Fibroblast of lung (primary cell): ENCODE measurements around the gene TSPAN18. TPM values are rescaled to one million over a fixed set of nuclear protein-coding genes. Genes with fewer than 3 reads are reported as not detected.

Source experiments
- DNase-seq, 2 donors: peaks; one replicate each; pipeline versions ENCODE4 v3.0.0 to v3.0.0-alpha.2; 2010; ENCODE audit warnings: low read depth in 2 of 2
- H2AFZ ChIP-seq: 2 replicates; pipeline ENCODE4 v1.5.1; 2012; ENCODE audit warnings: low read length, control low read depth, inconsistent platforms
- H3K27ac ChIP-seq: 2 replicates; pipeline ENCODE4 v1.5.1; 2011; ENCODE audit warnings: low read length, control low read depth; ENCODE audit not compliant: insufficient read depth
- H3K27me3 ChIP-seq: 2 replicates; pipeline ENCODE4 v1.5.1; 2011; ENCODE audit warnings: mild to moderate bottlenecking, low read length; ENCODE audit not compliant: control insufficient read depth, insufficient read depth
- H3K36me3 ChIP-seq: 2 replicates; pipeline ENCODE4 v1.5.1; 2011; ENCODE audit warnings: low read length; ENCODE audit not compliant: control insufficient read depth, insufficient read depth
- H3K4me1 ChIP-seq: 2 replicates; pipeline ENCODE4 v1.5.1; 2011; ENCODE audit warnings: low read length; ENCODE audit not compliant: control insufficient read depth, insufficient read depth; ENCODE audit errors: extremely low read depth
- H3K4me2 ChIP-seq: 2 replicates; pipeline ENCODE4 v1.5.1; 2011; ENCODE audit warnings: low read length, control low read depth; ENCODE audit not compliant: insufficient read depth; ENCODE audit errors: extremely low read depth
- H3K4me3 ChIP-seq, 4 experiments: fragments of 200-600 bp in 1 of 4; sonication (generic) in 1 of 4; replicated peaks in 1 of 4; 2 replicates each; pipeline ENCODE4 v1.5.1; 2011 to 2016; ENCODE audit warnings: low read length in 4 of 4, low read depth in 3 of 4, mild to moderate bottlenecking in 3 of 4, control low read depth in 2 of 4, inconsistent platforms in 1 of 4, mixed read lengths in 1 of 4; ENCODE audit not compliant: insufficient read depth in 1 of 4; ENCODE audit errors: control extremely low read depth in 1 of 4
- H3K79me2 ChIP-seq: 2 replicates; pipeline ENCODE4 v1.5.1; 2012; ENCODE audit warnings: mild to moderate bottlenecking, low read length, inconsistent platforms; ENCODE audit not compliant: control insufficient read depth, insufficient read depth
- H3K9ac ChIP-seq: 2 replicates; pipeline ENCODE4 v1.5.1; 2011; ENCODE audit warnings: mild to moderate bottlenecking, low read length, control low read depth; ENCODE audit not compliant: insufficient read depth
- H3K9me3 ChIP-seq: 2 replicates; pipeline ENCODE4 v1.5.1; 2012; ENCODE audit warnings: low read depth, low read length; ENCODE audit not compliant: control insufficient read depth, insufficient read depth
- H4K20me1 ChIP-seq: 2 replicates; pipeline ENCODE4 v1.5.1; 2011; ENCODE audit warnings: low read length; ENCODE audit not compliant: control insufficient read depth, insufficient read depth; ENCODE audit errors: extremely low read depth
- CTCF ChIP-seq, 2 donors: IDR thresholded peaks in 1 of 2; conservative IDR thresholded peaks in 1 of 2; 1 replicate in 1 of 2; 2 replicates in 1 of 2; pipeline ENCODE4 v1.5.1; 2011 to 2012; ENCODE audit warnings: low read length in 2 of 2, control low read depth in 1 of 2, inconsistent platforms in 1 of 2, low read depth in 1 of 2, mild to moderate bottlenecking in 1 of 2
- EZH2 ChIP-seq: IDR thresholded peaks from 2 replicates; pipeline ENCODE4 v1.5.1; 2012; ENCODE audit warnings: low read length, control low read depth, mild to moderate bottlenecking; ENCODE audit errors: missing control alignments
- polyA plus RNA-seq, 2 donors: library from polyadenylated mRNA; depleted of rRNA in 1 of 2; stranded (reverse) in 1 of 2; unstranded in 1 of 2; fragments of >200 nt; gene quantifications; 2 replicates each; pipeline ENCODE4 v1.2.1, GENCODE V29; 2011 to 2012; ENCODE audit warnings: missing spikeins in 1 of 2
- total RNA-seq: library from RNA; depleted of rRNA; stranded (reverse); fragments of >200 nt; gene quantifications from 2 replicates; pipeline ENCODE4 v1.2.1, GENCODE V29; 2014

The TSPAN18 gene
- total and polyA plus RNA-seq, 2 donors (not counting 1 experiment from before 2014, with no cell fraction given), result 0.15 TPM; not detected in 1

GRCh38 chr11:44773351-44773965 is 46.7 kb downstream of the TSPAN18 start:
- peak in 1 of 2 donors; percentile 41 for DNase-seq
- Histone ChIP-seq H2AFZ (no peak overlapping the region), H3K4me3 (no peak overlapping the region), H3K79me2 (no peaks in the 10 kb centered on the region), H3K4me1 (no peaks in the 10 kb centered on the region), H3K9ac (no peak overlapping the region), H3K9me3 (no peaks in the 10 kb centered on the region), H3K27ac (no peak overlapping the region), H4K20me1 (no peaks in the 10 kb centered on the region), H3K27me3 (peaks cover 14% of the 10 kb centered on the region), H3K4me2 (no peak overlapping the region), H3K36me3 (no peaks in the 10 kb centered on the region)
- TF ChIP-seq EZH2, result no peak
- TF ChIP-seq CTCF (conservative IDR thresholded peaks at IDR 0.05 in 1 of 2, IDR thresholded peaks at IDR 0.05 in 1 of 2; ENCODE audit: low read depth in 1 of 2, low read length in 2 of 2), result no peak

GRCh38 chr11:44774108-44774507 is 47.3 kb downstream of the TSPAN18 start:
- Histone ChIP-seq H3K36me3 (no peaks in the 10 kb centered on the region), H3K4me2 (no peak overlapping the region), H3K4me3 (no peak overlapping the region), H3K79me2 (no peaks in the 10 kb centered on the region), H3K9ac (no peak overlapping the region), H3K27ac (no peak overlapping the region), H3K9me3 (no peaks in the 10 kb centered on the region), H3K27me3 (peaks cover 14% of the 10 kb centered on the region), H2AFZ (no peak overlapping the region), H4K20me1 (no peaks in the 10 kb centered on the region), H3K4me1 (no peaks in the 10 kb centered on the region)
- DNase-seq, result no peak
- TF ChIP-seq EZH2 (no peak), CTCF (conservative IDR thresholded peaks at IDR 0.05 in 1 of 2, IDR thresholded peaks at IDR 0.05 in 1 of 2; ENCODE audit: low read depth in 1 of 2, low read length in 2 of 2) (no peak)

- no peak for TF ChIP-seq EZH2
- TF ChIP-seq CTCF (conservative IDR thresholded peaks at IDR 0.05 in 1 of 2, IDR thresholded peaks at IDR 0.05 in 1 of 2; ENCODE audit: low read depth in 1 of 2, low read length in 2 of 2), result no peak
- no peak for DNase-seq
- no peaks in the 10 kb centered on the region for H4K20me1 ChIP-seq
These were observed 48.0 kb downstream of the TSPAN18 start for GRCh38 chr11:44774731-44775130.

More at GRCh38 chr11:44774731-44775130, 48.0 kb downstream of the TSPAN18 start:
- Histone ChIP-seq H2AFZ (no peak overlapping the region), H3K9ac (no peak overlapping the region), H3K4me2 (no peak overlapping the region), H3K27me3 (peaks cover 14% of the 10 kb centered on the region), H3K36me3 (no peaks in the 10 kb centered on the region), H3K4me3 (no peak overlapping the region), H3K79me2 (no peaks in the 10 kb centered on the region), H3K4me1 (no peaks in the 10 kb centered on the region), H3K9me3 (no peaks in the 10 kb centered on the region), H3K27ac (no peak overlapping the region)
